Endothelial cell of umbilical vein (primary cell): ENCODE data around the gene GNB5.

Experiments used
- EZH2 ChIP-seq: IDR thresholded peaks from 2 replicates; pipeline ENCODE4 v1.6.1; 2012; ENCODE audit warnings: borderline replicate concordance, low read depth, mild to moderate bottlenecking, moderate library complexity, low read length, inconsistent platforms; ENCODE audit not compliant: severe bottlenecking
- GATA2 ChIP-seq: IDR thresholded peaks from 2 replicates; pipeline ENCODE4 v1.7.0; 2011; ENCODE audit warnings: low read depth, mild to moderate bottlenecking, moderate library complexity, mixed read lengths, low read length; ENCODE audit not compliant: insufficient read length, insufficient read depth
- JUN ChIP-seq: IDR thresholded peaks from 2 replicates; pipeline ENCODE4 v1.6.1; 2011; ENCODE audit warnings: borderline replicate concordance, low read depth; ENCODE audit not compliant: insufficient read length, insufficient read depth
- POLR2A ChIP-seq: IDR thresholded peaks from 2 replicates; pipeline ENCODE4 v1.6.1; 2012; ENCODE audit warnings: low read depth, mild to moderate bottlenecking, control low read depth, low read length
- POLR2AphosphoS5 ChIP-seq: IDR thresholded peaks from 2 replicates; pipeline ENCODE4 v1.6.1; 2012; ENCODE audit warnings: low read depth, mild to moderate bottlenecking, control low read depth, low read length, moderate library complexity; ENCODE audit not compliant: insufficient read depth
- TF ChIP-seq, protein P1 (sequence below), 2 donors: IDR thresholded peaks; 1 replicate in 1 of 2; 2 replicates in 1 of 2; pipeline ENCODE4 v1.5.1; 2011; ENCODE audit warnings: low read length in 2 of 2, mild to moderate bottlenecking in 2 of 2, moderate library complexity in 2 of 2, control low read depth in 1 of 2, inconsistent platforms in 1 of 2, low read depth in 1 of 2; ENCODE audit not compliant: insufficient read depth in 1 of 2; ENCODE audit errors: extremely low read depth in 1 of 2

DNA sequence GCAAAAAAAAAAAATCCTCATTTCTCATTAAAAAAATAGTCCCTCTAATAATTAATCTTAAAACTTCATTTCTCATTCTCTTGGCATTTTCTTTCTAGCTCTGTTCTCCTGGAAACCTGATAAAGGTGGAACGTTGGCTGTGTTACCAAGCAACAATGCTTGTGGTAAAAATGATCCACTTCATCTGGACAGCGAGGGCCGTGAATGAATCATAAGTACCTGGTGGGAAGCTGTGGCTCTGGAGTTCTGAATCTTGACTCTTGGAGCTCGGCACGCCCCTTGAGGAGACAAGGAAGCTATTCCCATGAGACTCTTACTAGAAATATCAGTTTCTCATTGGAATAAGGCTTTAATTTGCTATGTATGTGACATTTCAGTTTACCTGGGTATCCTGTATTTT, 111.2 kb downstream of the GNB5 start:
- TF ChIP-seq, protein P1, sequence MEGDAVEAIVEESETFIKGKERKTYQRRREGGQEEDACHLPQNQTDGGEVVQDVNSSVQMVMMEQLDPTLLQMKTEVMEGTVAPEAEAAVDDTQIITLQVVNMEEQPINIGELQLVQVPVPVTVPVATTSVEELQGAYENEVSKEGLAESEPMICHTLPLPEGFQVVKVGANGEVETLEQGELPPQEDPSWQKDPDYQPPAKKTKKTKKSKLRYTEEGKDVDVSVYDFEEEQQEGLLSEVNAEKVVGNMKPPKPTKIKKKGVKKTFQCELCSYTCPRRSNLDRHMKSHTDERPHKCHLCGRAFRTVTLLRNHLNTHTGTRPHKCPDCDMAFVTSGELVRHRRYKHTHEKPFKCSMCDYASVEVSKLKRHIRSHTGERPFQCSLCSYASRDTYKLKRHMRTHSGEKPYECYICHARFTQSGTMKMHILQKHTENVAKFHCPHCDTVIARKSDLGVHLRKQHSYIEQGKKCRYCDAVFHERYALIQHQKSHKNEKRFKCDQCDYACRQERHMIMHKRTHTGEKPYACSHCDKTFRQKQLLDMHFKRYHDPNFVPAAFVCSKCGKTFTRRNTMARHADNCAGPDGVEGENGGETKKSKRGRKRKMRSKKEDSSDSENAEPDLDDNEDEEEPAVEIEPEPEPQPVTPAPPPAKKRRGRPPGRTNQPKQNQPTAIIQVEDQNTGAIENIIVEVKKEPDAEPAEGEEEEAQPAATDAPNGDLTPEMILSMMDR (IDR thresholded peaks at IDR 0.05; ENCODE audit: extremely low read depth in 1 of 2, insufficient read depth in 1 of 2, low read depth in 1 of 2, low read length in 2 of 2) = no peak
- TF ChIP-seq GATA2 = no peak
- TF ChIP-seq POLR2A = no peak
- TF ChIP-seq EZH2 = no peak
- no peak for TF ChIP-seq JUN
- no peak for TF ChIP-seq POLR2AphosphoS5
